K562 (cell line): ENCODE measurements around the gene HEATR3. TPM values are rescaled to one million over a fixed set of nuclear protein-coding genes. Genes with fewer than 3 reads are reported as not detected.

ENCODE experiments used
- ATAC-seq: fragments of 200-7000 bp; cut with Tn5 transposase; 3 replicates; pipeline ENCODE4 v1.9.1; 2020; ENCODE audit warnings: moderate library complexity
- BruUV-seq: library from RNA; stranded (reverse); fragments of 400-500 nt; replicated peaks from 2 replicates; lab custom pipeline; 2021; lab: Mats Ljungman, UMichigan
- CTCF ChIA-PET: fragments of 300-600 bp; formaldehyde crosslinking; extraction: SDS; loops from one replicate; lab custom pipeline; 2021; ENCODE audit warnings: low intra/inter-chr PET ratio; lab: Yijun Ruan, JAX
- POLR2A ChIA-PET: fragments of 300-600, 350-650 bp; sonication (Branson Sonifier 250); formaldehyde crosslinking; extraction: SDS; loops from one replicate; lab custom pipeline; 2021; ENCODE audit warnings: antibody characterized with exemption, inconsistent platforms; lab: Yijun Ruan, JAX
- DNase-seq, 4 experiments: peaks; one replicate each; pipeline versions ENCODE4 v3.0.0 to v3.0.0-alpha.2; 2011 to 2018; ENCODE audit warnings: low spot score in 3 of 4, mixed read lengths in 3 of 4; ENCODE audit errors: extremely low read depth in 1 of 4
- FAIRE-seq: peaks from 2 replicates; lab custom pipeline; 2011; peaks lifted over from hg19 to GRCh38; lab: Jason Lieb, UNC
- H2AFZ ChIP-seq: 2 replicates; pipeline ENCODE4 v1.6.0; 2011; ENCODE audit warnings: low read depth, low read length, control low read depth, inconsistent platforms
- H3K27ac ChIP-seq: fragments of 200-600 bp; 3 replicates; pipeline ENCODE4 v1.8.0; 2011; ENCODE audit warnings: low read depth, mild to moderate bottlenecking, control low read depth, inconsistent platforms, low read length, moderate library complexity, mixed read lengths; ENCODE audit errors: extremely low read depth
- H3K27me3 ChIP-seq, 2 experiments: fragments of 300-600 bp in 1 of 2; 2 replicates in 1 of 2; 3 replicates in 1 of 2; pipeline versions ENCODE4 v1.6.0 to v1.8.0; 2011; ENCODE audit warnings: inconsistent platforms in 2 of 2, low read length in 2 of 2, mild to moderate bottlenecking in 1 of 2, mixed read lengths in 1 of 2, moderate library complexity in 1 of 2; ENCODE audit not compliant: control insufficient read depth in 2 of 2, insufficient read depth in 2 of 2
- H3K36me3 ChIP-seq: fragments of 300-600 bp; 3 replicates; pipeline ENCODE4 v1.8.0; 2011; ENCODE audit warnings: mild to moderate bottlenecking, low read length, inconsistent platforms; ENCODE audit not compliant: control insufficient read depth, insufficient read depth
- H3K4me1 ChIP-seq, 2 experiments: fragments of 200-600 bp in 1 of 2; replicated peaks in 1 of 2; 2 replicates in 1 of 2; 3 replicates in 1 of 2; pipeline versions ENCODE4 v1.5.1 to v1.8.0; 2011; ENCODE audit warnings: inconsistent platforms in 2 of 2, low read length in 2 of 2, mild to moderate bottlenecking in 1 of 2, mixed read lengths in 1 of 2, moderate library complexity in 1 of 2; ENCODE audit not compliant: control insufficient read depth in 2 of 2, insufficient read depth in 2 of 2
- H3K4me2 ChIP-seq: 2 replicates; pipeline ENCODE4 v1.6.1; 2011; ENCODE audit warnings: low read length, control low read depth, inconsistent platforms, mixed read lengths; ENCODE audit not compliant: insufficient read depth
- H3K4me3 ChIP-seq: fragments of 200-600 bp; sonication (generic), shearing (Covaris generic); 2 replicates; pipeline ENCODE4 v1.5.1; 2016; ENCODE audit warnings: control low read depth, inconsistent platforms
- H3K79me2 ChIP-seq: fragments of 200-600 bp; 3 replicates; pipeline ENCODE4 v1.8.0; 2011; ENCODE audit warnings: low read length, inconsistent platforms; ENCODE audit not compliant: control insufficient read depth, insufficient read depth
- H3K9ac ChIP-seq, 2 experiments: 2 replicates each; pipeline versions ENCODE4 v1.6.0 to v1.6.1; 2011; ENCODE audit warnings: low read depth in 2 of 2, low read length in 2 of 2, control low read depth in 1 of 2, inconsistent platforms in 1 of 2, mild to moderate bottlenecking in 1 of 2, mixed read lengths in 1 of 2; ENCODE audit not compliant: insufficient read depth in 1 of 2
- H3K9me1 ChIP-seq: one replicate; pipeline ENCODE4 v1.6.0; 2011; ENCODE audit warnings: inconsistent platforms, mild to moderate bottlenecking, low read length, moderate library complexity; ENCODE audit not compliant: control insufficient read depth, insufficient read depth
- H3K9me3 ChIP-seq: replicated peaks from 2 replicates; pipeline ENCODE4 v1.5.1; 2011; ENCODE audit warnings: low read depth, low read length, inconsistent platforms; ENCODE audit not compliant: control insufficient read depth, insufficient read depth
- H4K20me1 ChIP-seq: replicated peaks from 2 replicates; pipeline ENCODE4 v1.6.1; 2011; ENCODE audit warnings: low read length, inconsistent platforms, mixed read lengths; ENCODE audit not compliant: control insufficient read depth, insufficient read depth
- CEBPB ChIP-seq: fragments of 450-650 bp; IDR thresholded peaks from 2 replicates; pipeline ENCODE4 v1.6.1; 2016; ENCODE audit warnings: missing genetic modification characterization, missing compliant biosample characterization
- ETS1 ChIP-seq: conservative IDR thresholded peaks from 2 replicates; pipeline ENCODE4 v1.6.1; 2011; ENCODE audit warnings: low read depth, mild to moderate bottlenecking, low read length; ENCODE audit not compliant: control insufficient read depth
- GABPB2 ChIP-seq: fragments of 250-450 bp; sonication (Bioruptor Pico); conservative IDR thresholded peaks from 2 replicates; pipeline ENCODE4 v1.5.1; 2021; ENCODE audit warnings: mild to moderate bottlenecking
- HDAC2 ChIP-seq: fragments of 450-650 bp; IDR thresholded peaks from 2 replicates; pipeline ENCODE4 v1.6.1; 2016; ENCODE audit warnings: mild to moderate bottlenecking
- HNRNPH1 ChIP-seq: fragments of 200-400 bp; formaldehyde crosslinking; optimal IDR thresholded peaks from 2 replicates; pipeline ENCODE3; 2017; ENCODE audit warnings: low read depth, mild to moderate bottlenecking, low read length, moderate library complexity
- JUNB ChIP-seq: fragments of 450-650 bp; formaldehyde crosslinking; conservative IDR thresholded peaks from 2 replicates; pipeline ENCODE4 v1.4.0; 2020; ENCODE audit warnings: mild to moderate bottlenecking
- LCOR ChIP-seq: sonication (generic); formaldehyde crosslinking; IDR thresholded peaks from 2 replicates; pipeline ENCODE4 v1.8.0; 2022; ENCODE audit warnings: mild to moderate bottlenecking, missing genetic modification reagents
- MAFF ChIP-seq: IDR thresholded peaks from 2 replicates; pipeline ENCODE4 v1.6.1; 2012; ENCODE audit warnings: low read length, improper control_type of control experiment
- TAF7 ChIP-seq: fragments of 450-650 bp; IDR thresholded peaks from 2 replicates; pipeline ENCODE4 v1.6.1; 2016; ENCODE audit warnings: missing genetic modification characterization, missing compliant biosample characterization
- TBL1XR1 ChIP-seq, 2 experiments: IDR thresholded peaks; 2 replicates each; pipeline ENCODE4 v1.6.1; 2012; ENCODE audit warnings: improper control_type of control experiment in 2 of 2, low read length in 2 of 2, mild to moderate bottlenecking in 1 of 2
- VEZF1 ChIP-seq: fragments of 200-800 bp; sonication (Bioruptor generic); IDR thresholded peaks from 2 replicates; pipeline ENCODE4 v1.6.1; 2017; ENCODE audit warnings: missing genetic modification characterization, missing compliant biosample characterization
- ZFP30 ChIP-seq: fragments of 250-450 bp; sonication (Bioruptor Pico); IDR thresholded peaks from 2 replicates; pipeline ENCODE4 v1.8.0; 2022; ENCODE audit warnings: moderate library complexity, mild to moderate bottlenecking, inconsistent platforms, borderline replicate concordance
- ZNF217 ChIP-seq: sonication (generic); formaldehyde crosslinking; IDR thresholded peaks from 2 replicates; pipeline ENCODE4 v1.8.0; 2022; ENCODE audit warnings: mild to moderate bottlenecking, missing genetic modification reagents
- ZNF274 ChIP-seq: IDR thresholded peaks from 2 replicates; pipeline ENCODE4 v1.6.1; 2011; ENCODE audit warnings: low read depth, mild to moderate bottlenecking, low read length, moderate library complexity, borderline replicate concordance
- ZNF384 ChIP-seq: IDR thresholded peaks from 2 replicates; pipeline ENCODE4 v1.6.1; 2012; ENCODE audit warnings: low read depth, low read length, improper control_type of control experiment
- WGBS: fragments of 100-300 bp; shearing (Covaris generic); methylation state at CpG from one replicate; pipeline ENCODE4 v1.1.6; 2016; ENCODE audit warnings: low coverage, mixed read lengths; ENCODE audit not compliant: insufficient coverage; ENCODE audit errors: missing lambda C conversion rate; 5-methylcytosine and 5-hydroxymethylcytosine counted together
- in situ Hi-C: fragments of 300-500 bp; cut with MboI; formaldehyde crosslinking; loops from 4 replicates; pipeline ENCODE4 v1.15.0; 2018; ENCODE audit warnings: inconsistent platforms, mixed read lengths
- intact Hi-C: fragments of 100-400 bp; cut with micrococcal nuclease; formaldehyde crosslinking; loops from 2 replicates; pipeline ENCODE4 v1.14.2; 2022
- polyA plus RNA-seq, 8 experiments: library from polyadenylated mRNA; depleted of rRNA in 4 of 8; stranded (reverse) in 5 of 8; unstranded in 3 of 8; fragments of >200 nt; fragmentation: Nextera tagmentation in 2 of 8; fragmentation: Illumina TruSeq in 1 of 8; extraction: Ambion mirVana in 2 of 8; extraction: Trizol in 1 of 8; gene quantifications; 2 replicates each; pipeline versions ENCODE4 v1.2.1 to v1.2.3, GENCODE V29; 2011 to 2014; ENCODE audit warnings: inconsistent platforms in 1 of 8, missing spikeins in 1 of 8
- total RNA-seq, 7 experiments: library from RNA; depleted of rRNA in 6 of 7; stranded (reverse); fragments of >200 nt in 6 of 7; fragmentation: Illumina TruSeq in 2 of 7; extraction: Trizol in 2 of 7; gene quantifications; 2 replicates each; pipeline versions ENCODE4 v1.2.1 to v1.2.3, GENCODE V29; 2011 to 2021; ENCODE audit warnings: low replicate concordance in 1 of 7

Gene HEATR3
- total and polyA plus RNA-seq, 9 of the 15 experiments (the other 6 are each of a cell fraction or from before 2014, with no cell fraction given): 1.7 to 30.2 (median 18.8) TPM

DNA sequence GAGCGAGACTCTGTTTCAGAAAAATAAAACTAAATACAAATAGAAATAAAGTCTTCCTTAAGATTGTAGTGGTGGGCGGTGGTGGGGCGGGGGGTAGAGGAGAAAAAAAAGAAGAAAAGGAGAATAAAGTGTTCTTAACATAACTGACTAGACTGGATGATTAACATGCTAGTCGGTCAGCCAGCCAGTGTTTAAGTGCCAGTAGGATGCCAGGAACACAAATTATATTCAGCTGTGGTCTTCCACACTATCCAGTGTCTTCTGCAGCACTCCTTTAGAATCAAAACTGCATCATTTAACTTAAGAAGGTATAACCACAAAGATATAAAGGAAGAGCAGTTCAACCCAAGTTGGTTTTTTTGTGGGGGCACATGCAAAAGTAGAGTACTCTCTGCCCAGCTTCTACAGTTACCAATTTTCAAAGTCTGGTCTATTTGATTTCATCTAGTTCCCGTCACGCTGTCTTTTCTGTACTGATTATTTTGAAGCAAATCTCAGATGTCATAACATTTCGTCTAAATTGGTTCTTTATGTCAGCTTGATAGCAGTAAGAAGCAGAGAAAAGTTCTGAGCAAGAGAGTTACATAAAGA lies 15.8 kb downstream of the HEATR3 start:
- TF ChIP-seq ZFP30 (CRISPR knock-in tag) (no peak), JUNB (no peak), HDAC2 (no peak), TBL1XR1 (IDR thresholded peaks at IDR 0.05; ENCODE audit: low read length in 2 of 2) (no peak), HNRNPH1 (no peak), TAF7 (no peak), CEBPB (no peak), MAFF (no peak), ZNF217 (CRISPR knock-in tag) (no peak), ZNF274 (no peak), ETS1 (no peak), VEZF1 (CRISPR knock-in tag) (no peak), GABPB2 (CRISPR knock-in tag) (no peak), ZNF384 (no peak), LCOR (no peak)
- TF ChIP-seq, all 486 proteins: peak for 0
- 89% methylated on average over 7 of the region's 7 CpGs for whole genome bisulfite sequencing
- Histone ChIP-seq H3K4me1 (no peaks in the 10 kb centered on the region), H3K4me3 (no peak overlapping the region), H3K9me1 (no peaks in the 10 kb centered on the region), H3K27me3 (no peaks in the 10 kb centered on the region), H3K27ac (no peak overlapping the region), H3K9ac (no peak overlapping the region), H3K36me3 (peaks cover 69% of the 10 kb centered on the region; the same call in 2 of the 3 replicates), H3K4me2 (no peak overlapping the region), H2AFZ (no peak overlapping the region), H3K9me3 (no peaks in the 10 kb centered on the region), H4K20me1 (no peaks in the 10 kb centered on the region), H3K79me2 (no peaks in the 10 kb centered on the region)
- intact Hi-C loops: no loop called here
- no peak for ATAC-seq
- BruUV-seq: no TSS peak
- CTCF ChIA-PET: interaction anchor here (0.6 kb wide), 1 partner anchor 428 kb away, joined by 3 read pairs; no protein-coding TSS in a partner anchor
- POLR2A ChIA-PET: interaction anchor here (0.5 kb wide), 1 partner anchor 56 kb away, joined by 3 read pairs; the partner anchor contains the start of gene CNEP1R1
- DNase-seq: no peak
- FAIRE-seq: no peak
- in situ Hi-C loops: no loop called here
